ENCODE data around the gene RBM46. TPM values are rescaled to one million over a fixed set of nuclear protein-coding genes. Genes with fewer than 3 reads are reported as not detected.

RBM46 gene
- total RNA-seq, 3 donors from 2014 or later: 0.29 TPM; not detected in 2

- Histone ChIP-seq H3K4me1 (no peaks in the 10 kb centered on the region), H3K36me3 (no peaks in the 10 kb centered on the region), H3K9me3 (no peaks in the 10 kb centered on the region), H3K27ac (peak within 1 kb of the TSS; percentile 48 to 57), H3K27me3 (peaks cover 0 to 24% of the 10 kb centered on the region in 2 donors), H3K4me3 (peak within 1 kb of the TSS; percentile 39 to 69 (median 63))
- peak; percentile 53 to 64 for DNase-seq (ENCODE audit: low spot score in 2 of 2)
- intact Hi-C loops (cut with DNase I; ENCODE audit: low total_unique reads): no loop called here
- TF ChIP-seq CTCF (IDR thresholded peaks at IDR 0.05): peak; percentile 31 to 61 (median 52)
- peak in 1 of 3 donors; percentile 13 for TF ChIP-seq POLR2AphosphoS5 (IDR thresholded peaks at IDR 0.05)
- TF ChIP-seq POLR2A (IDR thresholded peaks at IDR 0.05): no peak
These were observed 37.3 kb upstream of the RBM46 start, which contains the start of gene LRAT for GRCh38 chr4:154743683-154744340. Gene LRAT, plus strand, starts transcription at chr4:154744000. Its CDS starts 327 bp downstream, at chr4:154744327.

- Histone ChIP-seq H3K27ac (no peak overlapping the region), H3K9me3 (no peaks in the 10 kb centered on the region), H3K36me3 (no peaks in the 10 kb centered on the region), H3K4me1 (no peaks in the 10 kb centered on the region), H3K27me3 (peaks cover 0 to 24% of the 10 kb centered on the region in 2 donors), H3K4me3 (peak overlapping the region; percentile 39 to 69 (median 63))
- DNase-seq (ENCODE audit: low spot score in 2 of 2): no peak
- TF ChIP-seq CTCF (IDR thresholded peaks at IDR 0.05): peak in 1 of 3 donors; percentile 0
- no peak for TF ChIP-seq POLR2AphosphoS5 (IDR thresholded peaks at IDR 0.05)
- intact Hi-C loops (cut with DNase I; ENCODE audit: low total_unique reads): no loop called here
These were observed 36.6 kb upstream of the RBM46 start for GRCh38 chr4:154744341-154744926.

GRCh38 chr4:154757713-154758112, 23.4 kb upstream of the RBM46 start:
- no peaks in the 10 kb centered on the region for H3K27me3 ChIP-seq
- no peak for DNase-seq (ENCODE audit: low spot score in 2 of 2)
- intact Hi-C loops (cut with DNase I; ENCODE audit: low total_unique reads): no loop called here
- TF ChIP-seq POLR2A (IDR thresholded peaks at IDR 0.05) (no peak), POLR2AphosphoS5 (IDR thresholded peaks at IDR 0.05) (no peak), CTCF (IDR thresholded peaks at IDR 0.05) (no peak)
- no peak overlapping the region for H3K4me3 ChIP-seq
- H3K9me3 ChIP-seq: no peaks in the 10 kb centered on the region
- H3K4me1 ChIP-seq: no peaks in the 10 kb centered on the region
- no peak overlapping the region for H3K27ac ChIP-seq
- no peaks in the 10 kb centered on the region for H3K36me3 ChIP-seq

GRCh38 chr4:154760895-154761294, 20.2 kb upstream of the RBM46 start:
- TF ChIP-seq CTCF (IDR thresholded peaks at IDR 0.05) (no peak), POLR2AphosphoS5 (IDR thresholded peaks at IDR 0.05) (no peak), POLR2A (IDR thresholded peaks at IDR 0.05) (no peak)
- no peaks in the 10 kb centered on the region for H3K36me3 ChIP-seq
- no peak overlapping the region for H3K27ac ChIP-seq
- peaks cover 0 to 3% of the 10 kb centered on the region in 2 donors for H3K27me3 ChIP-seq
- intact Hi-C loops (cut with DNase I; ENCODE audit: low total_unique reads): no loop called here
- H3K9me3 ChIP-seq: no peaks in the 10 kb centered on the region
- no peaks in the 10 kb centered on the region for H3K4me1 ChIP-seq
- no peak for DNase-seq (ENCODE audit: low spot score in 2 of 2)
- H3K4me3 ChIP-seq: no peak overlapping the region

GRCh38 chr4:154778264-154778663, 2.8 kb upstream of the RBM46 start:
- Histone ChIP-seq H3K9me3 (no peaks in the 10 kb centered on the region), H3K27ac (no peak overlapping the region), H3K4me3 (no peak overlapping the region), H3K4me1 (no peaks in the 10 kb centered on the region), H3K27me3 (peaks cover 0 to 17% of the 10 kb centered on the region in 2 donors), H3K36me3 (no peaks in the 10 kb centered on the region)
- intact Hi-C loops (cut with DNase I; ENCODE audit: low total_unique reads): no loop called here
- DNase-seq (ENCODE audit: low spot score in 2 of 2): no peak
- TF ChIP-seq CTCF (IDR thresholded peaks at IDR 0.05): no peak
- TF ChIP-seq POLR2AphosphoS5 (IDR thresholded peaks at IDR 0.05): no peak
- TF ChIP-seq POLR2A (IDR thresholded peaks at IDR 0.05): no peak

All from breast epithelium (tissue), 4 donors.